Natural killer cell (primary cell): ENCODE results near the gene ATN1. TPM values are rescaled to one million over a fixed set of nuclear protein-coding genes. Genes with fewer than 3 reads are reported as not detected.
A peak's percentile ranks its signal among the peaks of the same experiment; 100 is the strongest.

Source experiments
- ATAC-seq, 3 donors: fragments of 150-1000 bp in 2 of 3; fragments of 200-7000 bp in 1 of 3; cut with Tn5 transposase; 1 replicate in 1 of 3; 2 replicates in 2 of 3; pipeline ENCODE4 v1.10.0; 2021; ENCODE audit warnings: mild to moderate bottlenecking in 2 of 3, moderate library complexity in 2 of 3
- DNase-seq, 2 donors: peaks; one replicate each; pipeline versions ENCODE4 v3.0.0 to v3.0.0-alpha.2; 2013 to 2021; ENCODE audit warnings: mixed read lengths in 1 of 2
- H3K27ac ChIP-seq: one replicate; pipeline ENCODE4 v1.5.1; 2013; ENCODE audit warnings: mild to moderate bottlenecking, low read length
- H3K27me3 ChIP-seq: one replicate; pipeline ENCODE4 v1.6.1; 2013; ENCODE audit warnings: low read length; ENCODE audit not compliant: control insufficient read depth, insufficient read depth
- H3K36me3 ChIP-seq: one replicate; pipeline ENCODE4 v1.6.1; 2013; ENCODE audit warnings: low read length; ENCODE audit not compliant: control insufficient read depth, insufficient read depth
- H3K4me1 ChIP-seq: one replicate; pipeline ENCODE4 v1.6.1; 2013; ENCODE audit warnings: low read length; ENCODE audit not compliant: control insufficient read depth, insufficient read depth
- H3K4me3 ChIP-seq: one replicate; pipeline ENCODE4 v1.5.1; 2013; ENCODE audit warnings: low read length
- H3K9me3 ChIP-seq: one replicate; pipeline ENCODE4 v1.6.1; 2013; ENCODE audit warnings: low read length; ENCODE audit not compliant: control insufficient read depth, insufficient read depth
- H3K27ac Mint-ChIP-seq, 2 donors: one replicate each; pipeline ENCODE4 v1.8.0; 2022; ENCODE audit warnings: mild to moderate bottlenecking in 2 of 2, mixed read lengths in 2 of 2, moderate library complexity in 1 of 2
- H3K27me3 Mint-ChIP-seq, 2 donors: one replicate each; pipeline ENCODE4 v1.8.0; 2022; ENCODE audit warnings: low read depth in 2 of 2, mixed read lengths in 2 of 2
- H3K36me3 Mint-ChIP-seq: one replicate; pipeline ENCODE4 v1.8.0; 2022; ENCODE audit warnings: mixed read lengths
- H3K4me1 Mint-ChIP-seq, 2 donors: one replicate each; pipeline ENCODE4 v1.8.0; 2022; ENCODE audit warnings: mixed read lengths in 2 of 2
- H3K4me3 Mint-ChIP-seq: one replicate; pipeline ENCODE4 v1.8.0; 2022; ENCODE audit warnings: mild to moderate bottlenecking, moderate library complexity, mixed read lengths
- H3K9me3 Mint-ChIP-seq, 2 donors: one replicate each; pipeline ENCODE4 v1.8.0; 2022; ENCODE audit warnings: mixed read lengths in 2 of 2
- CTCF ChIP-seq: fragments of 200-600 bp; IDR thresholded peaks from one replicate; pipeline ENCODE4 v1.8.0; 2022; ENCODE audit warnings: antibody characterized with exemption
- WGBS: methylation state at CpG from one replicate; pipeline ENCODE4 v1.1.7; 2013; ENCODE audit warnings: missing lambda C conversion rate; ENCODE audit not compliant: insufficient coverage; 5-methylcytosine and 5-hydroxymethylcytosine counted together
- intact Hi-C: fragments of 100-400 bp; cut with micrococcal nuclease; formaldehyde crosslinking; loops from one replicate; pipeline ENCODE4 v1.14.2; 2022
- total RNA-seq, 4 donors: library from RNA; stranded (reverse); fragments of 120-200 nt in 1 of 4; gene quantifications; one replicate each; pipeline versions ENCODE4 v1.2.3 to v1.2.4, GENCODE V29; 2013 to 2022

Gene ATN1
- total RNA-seq, 3 donors from 2014 or later (not counting 1 experiment from before 2014, with no cell fraction given) = 29.3 to 34.0 (median 31.9) TPM

GRCh38 chr12:6925239-6925539 lies 2.6 kb upstream of the ATN1 start:
- 89% methylated on average over 1 of the region's 1 CpG for WGBS
- H3K27me3 Mint-ChIP-seq = no peaks in the 10 kb centered on the region
- Histone ChIP-seq H3K9me3 (no peaks in the 10 kb centered on the region), H3K36me3 (no peaks in the 10 kb centered on the region), H3K27me3 (no peaks in the 10 kb centered on the region), H3K4me3 (no peak overlapping the region), H3K27ac (no peak overlapping the region), H3K4me1 (peaks cover 43% of the 10 kb centered on the region)
- no peak for TF ChIP-seq CTCF
- no peaks in the 10 kb centered on the region for H3K36me3 Mint-ChIP-seq
- peak overlapping the region; percentile 47 for H3K4me3 Mint-ChIP-seq
- H3K27ac Mint-ChIP-seq = peak overlapping the region in 1 of 2 donors; percentile 89
- H3K4me1 Mint-ChIP-seq = peaks cover 34 to 43% of the 10 kb centered on the region in 2 donors
- DNase-seq (no peak), ATAC-seq (no peak)
- H3K9me3 Mint-ChIP-seq = no peaks in the 10 kb centered on the region
- intact Hi-C loops = loop anchor here (2.0 kb wide), 1 partner anchor 20 kb away; the partner anchor contains the start of gene C12orf57

- H3K4me3 Mint-ChIP-seq = peak overlapping the region; percentile 90
- Histone ChIP-seq H3K4me1 (peaks cover 43% of the 10 kb centered on the region), H3K27me3 (no peaks in the 10 kb centered on the region), H3K36me3 (no peaks in the 10 kb centered on the region), H3K4me3 (no peak overlapping the region), H3K9me3 (no peaks in the 10 kb centered on the region), H3K27ac (no peak overlapping the region)
- no peaks in the 10 kb centered on the region for H3K27me3 Mint-ChIP-seq
- no peaks in the 10 kb centered on the region for H3K9me3 Mint-ChIP-seq
- intact Hi-C loops = loop anchor here (2.0 kb wide), 1 partner anchor 19 kb away; the partner anchor contains the start of gene C12orf57
- H3K4me1 Mint-ChIP-seq = peaks cover 38 to 43% of the 10 kb centered on the region in 2 donors
- no peaks in the 10 kb centered on the region for H3K36me3 Mint-ChIP-seq
- peak overlapping the region in 1 of 2 donors; percentile 89 for H3K27ac Mint-ChIP-seq
- TF ChIP-seq CTCF = no peak
- WGBS = 83% methylated on average over 8 of the region's 8 CpGs
- DNase-seq (no peak), ATAC-seq (no peak)
Observed at GRCh38 chr12:6925540-6926279, 2.0 kb upstream of the ATN1 start.

- Mint-ChIP-seq H3K4me1 (peaks cover 38 to 43% of the 10 kb centered on the region in 2 donors), H3K27me3 (no peaks in the 10 kb centered on the region)
Observed at GRCh38 chr12:6928022-6928702, 403 bp downstream of the ATN1 start.

More at GRCh38 chr12:6928022-6928702, 403 bp downstream of the ATN1 start:
- ATAC-seq (peak; percentile 56 to 60 (median 60)), DNase-seq (no peak)
- no peaks in the 10 kb centered on the region for H3K9me3 ChIP-seq
- H3K27ac Mint-ChIP-seq = peak overlapping the region; percentile 72 to 86
- H3K9me3 Mint-ChIP-seq = no peaks in the 10 kb centered on the region
- H3K4me3 ChIP-seq = peak overlapping the region; percentile 38
- TF ChIP-seq CTCF = no peak
- intact Hi-C loops = no loop called here
- no peaks in the 10 kb centered on the region for H3K36me3 ChIP-seq
- H3K27me3 ChIP-seq = no peaks in the 10 kb centered on the region
- WGBS = under 1% methylated on average over 75 of the region's 79 CpGs
- H3K4me3 Mint-ChIP-seq = peak overlapping the region; percentile 92
- H3K27ac ChIP-seq = peak overlapping the region; percentile 65
- no peaks in the 10 kb centered on the region for H3K36me3 Mint-ChIP-seq
- peaks cover 33% of the 10 kb centered on the region for H3K4me1 ChIP-seq
